NT2/D1 (cell line): ENCODE measurements around the gene FAM110D.

Source experiments
- DNase-seq: peaks from one replicate; pipeline ENCODE4 v3.0.0-alpha.2; 2011; ENCODE audit warnings: low read depth, low spot score
- H3K27me3 ChIP-seq: 2 replicates; pipeline ENCODE4 v1.6.0; 2011; ENCODE audit warnings: mild to moderate bottlenecking; ENCODE audit not compliant: insufficient read length, insufficient read depth
- H3K36me3 ChIP-seq: 2 replicates; pipeline ENCODE4 v1.6.1; 2011; ENCODE audit warnings: mild to moderate bottlenecking, low read length, mixed read lengths; ENCODE audit not compliant: insufficient read depth, insufficient read length
- H3K4me1 ChIP-seq: 2 replicates; pipeline ENCODE4 v1.5.1; 2011; ENCODE audit not compliant: insufficient read depth, insufficient read length
- H3K4me3 ChIP-seq: 2 replicates; pipeline ENCODE4 v1.5.1; 2011; ENCODE audit warnings: low read depth; ENCODE audit not compliant: insufficient read length
- H3K9ac ChIP-seq: 2 replicates; pipeline ENCODE4 v1.6.0; 2011; ENCODE audit warnings: low read depth; ENCODE audit not compliant: insufficient read length
- H3K9me3 ChIP-seq: 2 replicates; pipeline ENCODE4 v1.5.1; 2011; ENCODE audit warnings: mild to moderate bottlenecking, low read length; ENCODE audit not compliant: insufficient read depth
- SUZ12 ChIP-seq: IDR thresholded peaks from 2 replicates; pipeline ENCODE4 v1.6.1; 2011; ENCODE audit not compliant: insufficient read length, insufficient read depth; ENCODE audit errors: extremely low read depth
- YY1 ChIP-seq: IDR thresholded peaks from 2 replicates; pipeline ENCODE4 v1.6.1; 2011; ENCODE audit not compliant: insufficient read length, insufficient read depth
- ZNF274 ChIP-seq: IDR thresholded peaks from 2 replicates; pipeline ENCODE4 v1.6.1; 2011; ENCODE audit warnings: mild to moderate bottlenecking, low read depth, low read length

Gene FAM110D

GRCh38 chr1:26188477-26188876, 29.6 kb downstream of the FAM110D start:
- H3K4me3 ChIP-seq: no peak overlapping the region
- TF ChIP-seq ZNF274 (no peak), SUZ12 (no peak), YY1 (no peak)
- H3K9me3 ChIP-seq: no peaks in the 10 kb centered on the region
- no peak overlapping the region for H3K9ac ChIP-seq
- no peak for DNase-seq
- H3K4me1 ChIP-seq: peaks cover 6% of the 10 kb centered on the region
- no peaks in the 10 kb centered on the region for H3K27me3 ChIP-seq
- peaks cover 54% of the 10 kb centered on the region for H3K36me3 ChIP-seq

- no peak overlapping the region for H3K4me3 ChIP-seq
- no peaks in the 10 kb centered on the region for H3K27me3 ChIP-seq
- H3K36me3 ChIP-seq: peaks cover 48% of the 10 kb centered on the region
- DNase-seq: no peak
- no peak for TF ChIP-seq SUZ12
- TF ChIP-seq ZNF274: no peak
- no peak for TF ChIP-seq YY1
- peaks cover 6% of the 10 kb centered on the region for H3K4me1 ChIP-seq
- no peak overlapping the region for H3K9ac ChIP-seq
- no peaks in the 10 kb centered on the region for H3K9me3 ChIP-seq
Observed at GRCh38 chr1:26189331-26189730, 30.5 kb downstream of the FAM110D start.

GRCh38 chr1:26189751-26190275, 30.9 kb downstream of the FAM110D start:
- no peak for TF ChIP-seq YY1
- no peak for TF ChIP-seq ZNF274
- no peak for TF ChIP-seq SUZ12
- peaks cover 43% of the 10 kb centered on the region for H3K36me3 ChIP-seq
- peaks cover 6% of the 10 kb centered on the region for H3K4me1 ChIP-seq
- H3K27me3 ChIP-seq: no peaks in the 10 kb centered on the region
- no peak for DNase-seq
- no peak overlapping the region for H3K4me3 ChIP-seq
- H3K9me3 ChIP-seq: no peaks in the 10 kb centered on the region
- H3K9ac ChIP-seq: no peak overlapping the region

DNA sequence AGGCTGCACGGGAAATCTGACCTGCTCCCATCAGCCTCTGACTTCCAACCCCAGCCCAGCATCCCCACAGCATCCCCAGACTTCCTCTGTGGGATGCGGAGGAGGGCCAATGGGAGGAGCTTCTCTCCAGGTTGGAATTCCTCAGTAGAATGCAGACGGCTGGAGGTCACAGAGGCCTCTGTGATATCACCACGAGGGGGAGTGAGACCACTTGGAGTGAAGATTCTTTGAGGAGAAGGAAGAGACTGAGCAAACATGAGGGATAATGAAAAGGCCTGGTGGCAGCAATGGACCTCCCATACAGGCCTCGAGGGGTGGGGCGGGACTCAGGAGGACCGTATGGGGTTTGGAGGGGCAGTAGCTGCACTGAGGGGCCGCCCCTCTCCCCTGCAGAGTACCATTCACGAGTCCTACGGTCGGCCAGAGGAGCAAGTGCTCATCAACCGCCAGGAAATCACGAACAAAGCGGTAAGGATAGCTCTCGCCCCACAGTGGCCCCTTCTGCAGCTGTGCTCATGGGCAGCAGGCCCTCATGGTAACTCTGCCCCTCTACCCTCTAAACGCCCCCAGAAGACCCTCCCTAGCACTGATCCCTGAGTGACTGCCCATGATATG, 31.6 kb downstream of the FAM110D start, which contains the start of gene CATSPER4:
Gene CATSPER4, plus strand, starts transcription at position 230 of the 615 bp plus-strand sequence. Its CDS starts 26 bp downstream, at position 256.
- DNase-seq: peak; percentile 91
- Histone ChIP-seq H3K4me1 (peaks cover 6% of the 10 kb centered on the region), H3K27me3 (no peaks in the 10 kb centered on the region), H3K4me3 (no peak within 1 kb of the TSS), H3K9me3 (no peaks in the 10 kb centered on the region), H3K36me3 (peaks cover 38% of the 10 kb centered on the region), H3K9ac (no peak within 1 kb of the TSS)
- TF ChIP-seq YY1 (no peak), ZNF274 (no peak), SUZ12 (no peak)

DNA sequence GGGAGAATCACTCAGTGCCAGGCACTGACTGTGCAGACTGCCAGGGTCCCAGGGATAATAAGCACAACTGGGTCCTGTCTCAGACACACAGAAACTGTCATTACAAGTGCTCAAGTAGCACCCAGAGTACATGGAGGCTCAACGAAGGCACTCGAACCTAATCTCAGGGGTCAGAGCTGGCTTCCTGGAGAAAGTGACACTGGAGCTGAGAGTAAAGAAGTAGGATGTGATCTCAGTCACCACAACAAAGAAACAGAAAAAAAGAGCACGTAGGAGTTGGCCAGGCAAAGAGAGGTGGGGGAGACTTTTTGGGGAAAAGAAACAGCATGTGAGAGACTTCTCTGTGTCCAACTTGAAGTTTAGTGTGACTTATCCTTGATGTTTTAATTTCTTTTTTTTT, 32.9 kb downstream of the FAM110D start:
- peaks cover 6% of the 10 kb centered on the region for H3K4me1 ChIP-seq
- no peaks in the 10 kb centered on the region for H3K9me3 ChIP-seq
- TF ChIP-seq YY1 (no peak), SUZ12 (no peak), ZNF274 (no peak)
- H3K27me3 ChIP-seq: no peaks in the 10 kb centered on the region
- no peak overlapping the region for H3K9ac ChIP-seq
- H3K36me3 ChIP-seq: peaks cover 30% of the 10 kb centered on the region
- no peak overlapping the region for H3K4me3 ChIP-seq
- DNase-seq: no peak

GRCh38 chr1:26195805-26196204, 36.9 kb downstream of the FAM110D start:
- Histone ChIP-seq H3K9ac (no peak overlapping the region), H3K27me3 (no peaks in the 10 kb centered on the region), H3K4me3 (no peak overlapping the region), H3K9me3 (no peaks in the 10 kb centered on the region), H3K36me3 (no peaks in the 10 kb centered on the region), H3K4me1 (peaks cover 5% of the 10 kb centered on the region)
- DNase-seq: no peak
- TF ChIP-seq YY1 (no peak), SUZ12 (no peak)

DNA sequence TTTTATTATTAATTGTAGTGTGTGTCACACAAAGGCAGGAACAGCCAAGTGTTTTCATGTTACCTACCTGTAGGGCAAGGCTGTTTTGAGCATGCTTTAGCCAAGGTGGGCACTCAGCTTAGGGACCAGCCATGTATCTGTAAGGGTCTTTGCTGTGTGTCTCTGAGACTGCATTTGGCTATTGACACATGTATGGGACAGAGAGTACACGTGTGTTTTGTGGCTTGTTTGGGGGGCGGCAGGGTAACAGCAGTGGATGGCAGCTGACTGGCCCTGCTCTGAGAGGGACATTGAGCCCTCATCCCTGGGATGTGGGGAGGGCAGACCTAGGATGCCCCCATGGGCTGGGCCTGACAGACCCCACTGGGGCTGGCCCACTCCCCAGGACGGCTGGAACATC, 38.4 kb downstream of the FAM110D start:
- Histone ChIP-seq H3K4me3 (no peak overlapping the region), H3K9ac (no peak overlapping the region), H3K4me1 (peaks cover 3% of the 10 kb centered on the region), H3K27me3 (peaks cover 6% of the 10 kb centered on the region), H3K36me3 (no peaks in the 10 kb centered on the region), H3K9me3 (no peaks in the 10 kb centered on the region)
- no peak for TF ChIP-seq YY1
- TF ChIP-seq SUZ12: no peak
- TF ChIP-seq ZNF274: no peak
- DNase-seq: no peak
